Measurements from ENCODE around the gene EFCAB5. TPM values are rescaled to one million over a fixed set of nuclear protein-coding genes. Genes with fewer than 3 reads are reported as not detected.

Gene EFCAB5
- total and polyA plus RNA-seq, 2 of the 8 experiments (the other 6 are each of a cell fraction or from before 2014, with no cell fraction given): 0.05 to 0.34 TPM

DNA sequence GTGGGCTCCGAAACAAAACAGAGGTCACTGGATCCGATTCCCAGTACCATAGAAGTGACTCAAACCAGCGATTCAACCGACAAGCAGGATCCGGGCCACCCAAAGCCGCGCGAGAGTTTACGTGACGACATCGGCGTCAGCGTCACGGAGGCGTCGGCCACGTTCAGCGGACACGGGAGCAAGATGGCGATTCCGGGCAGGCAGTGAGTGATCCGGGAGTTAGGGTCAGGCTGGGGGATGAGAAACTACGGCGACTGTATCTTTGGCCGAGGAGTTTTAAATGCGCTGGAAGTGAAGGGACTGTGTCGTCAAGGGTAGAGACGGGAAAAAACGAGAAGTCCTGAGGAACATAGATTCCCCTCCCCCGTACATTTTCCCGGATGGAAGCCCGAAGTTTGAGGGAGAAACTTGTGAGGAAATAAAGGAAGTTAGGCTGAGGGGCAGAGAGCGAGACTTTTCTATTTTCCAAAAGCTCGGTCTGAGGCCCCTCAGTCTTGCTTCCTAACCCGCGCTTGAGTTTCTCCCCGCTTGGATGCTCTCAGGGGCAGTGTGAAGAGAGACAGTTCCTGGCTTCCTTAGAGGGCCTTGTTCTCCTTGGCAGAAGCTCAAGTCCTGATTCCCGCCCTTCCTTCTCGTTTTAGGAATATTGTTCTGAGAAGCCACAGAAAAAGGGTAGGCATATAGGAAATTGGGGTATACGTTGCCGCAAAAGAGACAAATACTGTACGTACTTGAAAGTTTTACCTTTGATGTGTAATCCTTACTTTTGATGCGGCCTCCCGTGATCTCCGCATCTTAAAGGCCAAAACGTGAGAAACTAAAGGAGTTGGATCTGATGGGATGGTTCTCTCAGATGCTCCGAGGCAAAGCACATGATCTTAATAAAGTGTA, 175.5 kb downstream of the EFCAB5 start, which contains the start of gene NSRP1 (continued):
- TF ChIP-seq, protein P1, sequence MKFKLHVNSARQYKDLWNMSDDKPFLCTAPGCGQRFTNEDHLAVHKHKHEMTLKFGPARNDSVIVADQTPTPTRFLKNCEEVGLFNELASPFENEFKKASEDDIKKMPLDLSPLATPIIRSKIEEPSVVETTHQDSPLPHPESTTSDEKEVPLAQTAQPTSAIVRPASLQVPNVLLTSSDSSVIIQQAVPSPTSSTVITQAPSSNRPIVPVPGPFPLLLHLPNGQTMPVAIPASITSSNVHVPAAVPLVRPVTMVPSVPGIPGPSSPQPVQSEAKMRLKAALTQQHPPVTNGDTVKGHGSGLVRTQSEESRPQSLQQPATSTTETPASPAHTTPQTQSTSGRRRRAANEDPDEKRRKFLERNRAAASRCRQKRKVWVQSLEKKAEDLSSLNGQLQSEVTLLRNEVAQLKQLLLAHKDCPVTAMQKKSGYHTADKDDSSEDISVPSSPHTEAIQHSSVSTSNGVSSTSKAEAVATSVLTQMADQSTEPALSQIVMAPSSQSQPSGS (IDR thresholded peaks at IDR 0.05; ENCODE audit: low read length): peak; percentile 80; the same call in 1 of the 2 replicates
- TF ChIP-seq, protein P2, sequence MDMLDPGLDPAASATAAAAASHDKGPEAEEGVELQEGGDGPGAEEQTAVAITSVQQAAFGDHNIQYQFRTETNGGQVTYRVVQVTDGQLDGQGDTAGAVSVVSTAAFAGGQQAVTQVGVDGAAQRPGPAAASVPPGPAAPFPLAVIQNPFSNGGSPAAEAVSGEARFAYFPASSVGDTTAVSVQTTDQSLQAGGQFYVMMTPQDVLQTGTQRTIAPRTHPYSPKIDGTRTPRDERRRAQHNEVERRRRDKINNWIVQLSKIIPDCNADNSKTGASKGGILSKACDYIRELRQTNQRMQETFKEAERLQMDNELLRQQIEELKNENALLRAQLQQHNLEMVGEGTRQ (IDR thresholded peaks at IDR 0.05; ENCODE audit: low read length): no peak
- peak; percentile 88; the same call in 1 of the 2 replicates for TF ChIP-seq SP4 (IDR thresholded peaks at IDR 0.05; ENCODE audit: low read length)
- TF ChIP-seq ASH2L (IDR thresholded peaks at IDR 0.05; ENCODE audit: low read length): peak; percentile 83
- no peak for TF ChIP-seq ZNF274 (IDR thresholded peaks at IDR 0.05; ENCODE audit: borderline replicate concordance, extremely low read depth, low read length)
- TF ChIP-seq CTBP2 (IDR thresholded peaks at IDR 0.05; ENCODE audit: borderline replicate concordance, insufficient read depth, insufficient read length, low read length): no peak
- TF ChIP-seq, protein P3, sequence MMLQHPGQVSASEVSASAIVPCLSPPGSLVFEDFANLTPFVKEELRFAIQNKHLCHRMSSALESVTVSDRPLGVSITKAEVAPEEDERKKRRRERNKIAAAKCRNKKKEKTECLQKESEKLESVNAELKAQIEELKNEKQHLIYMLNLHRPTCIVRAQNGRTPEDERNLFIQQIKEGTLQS (IDR thresholded peaks at IDR 0.05; ENCODE audit: insufficient read depth, low read depth, low read length): no peak
- no peak for TF ChIP-seq CBX8 (IDR thresholded peaks at IDR 0.05; ENCODE audit: borderline replicate concordance, low read depth, low read length)
- TF ChIP-seq SIX5 (IDR thresholded peaks at IDR 0.05; ENCODE audit: low read depth, low read length): no peak
- no peak for TF ChIP-seq EZH2 (IDR thresholded peaks at IDR 0.05; ENCODE audit: low read depth, low read length, severe bottlenecking)
- peak; percentile 71 for TF ChIP-seq BRCA1 (IDR thresholded peaks at IDR 0.05; ENCODE audit: low read depth, low read length)
- TF ChIP-seq CREB1 (IDR thresholded peaks at IDR 0.05): peak; percentile 94
- peak; percentile 93 for TF ChIP-seq CHD2 (IDR thresholded peaks at IDR 0.05; ENCODE audit: low read length)
- TF ChIP-seq TBP (IDR thresholded peaks at IDR 0.05; ENCODE audit: low read depth, low read length): peak; percentile 95
- TF ChIP-seq SUZ12 (IDR thresholded peaks at IDR 0.05; ENCODE audit: low read length): no peak
- no peak for TF ChIP-seq RXRA (IDR thresholded peaks at IDR 0.05; ENCODE audit: insufficient read depth, low read depth, low read length)
- peak; percentile 98 for TF ChIP-seq YY1 (IDR thresholded peaks at IDR 0.05; ENCODE audit: low read depth, low read length)
